CD14-positive monocyte (primary cell): ENCODE results near the gene EYS. TPM values are rescaled to one million over a fixed set of nuclear protein-coding genes. Genes with fewer than 3 reads are reported as not detected.

Source experiments
- DNase-seq, 3 donors: peaks; one replicate each; pipeline ENCODE4 v3.0.0-alpha.2; 2011 to 2022
- H2AFZ ChIP-seq: 2 replicates; pipeline ENCODE4 v1.6.0; 2012; ENCODE audit warnings: mild to moderate bottlenecking, low read depth, low read length, inconsistent platforms; ENCODE audit not compliant: insufficient read depth, poor library complexity, severe bottlenecking
- H3K27ac ChIP-seq, 2 donors: 1 replicate in 1 of 2; 2 replicates in 1 of 2; pipeline ENCODE4 v1.5.1; 2012 to 2013; ENCODE audit warnings: low read length in 2 of 2, control low read depth in 1 of 2, inconsistent platforms in 1 of 2, low read depth in 1 of 2, mild to moderate bottlenecking in 1 of 2
- H3K27me3 ChIP-seq, 2 donors: one replicate each; pipeline versions ENCODE4 v1.6.0 to v1.6.1; 2011 to 2013; ENCODE audit warnings: low read length in 2 of 2; ENCODE audit not compliant: control insufficient read depth in 2 of 2, insufficient read depth in 2 of 2
- H3K36me3 ChIP-seq, 2 donors: replicated peaks in 1 of 2; 1 replicate in 1 of 2; 2 replicates in 1 of 2; pipeline versions ENCODE4 v1.5.1 to v1.6.1; 2012 to 2013; ENCODE audit warnings: low read length in 2 of 2, control low read depth in 1 of 2, inconsistent platforms in 1 of 2, mild to moderate bottlenecking in 1 of 2; ENCODE audit not compliant: insufficient read depth in 2 of 2, control insufficient read depth in 1 of 2
- H3K4me1 ChIP-seq, 2 donors: 1 replicate in 1 of 2; 2 replicates in 1 of 2; pipeline versions ENCODE4 v1.5.1 to v1.6.1; 2012 to 2013; ENCODE audit warnings: low read length in 2 of 2, control low read depth in 1 of 2, inconsistent platforms in 1 of 2, mild to moderate bottlenecking in 1 of 2, moderate library complexity in 1 of 2; ENCODE audit not compliant: insufficient read depth in 2 of 2, control insufficient read depth in 1 of 2
- H3K4me2 ChIP-seq: replicated peaks from 2 replicates; pipeline ENCODE3; 2012; ENCODE audit warnings: low read length, moderate library complexity, mild to moderate bottlenecking; ENCODE audit not compliant: poor library complexity, severe bottlenecking; ENCODE audit errors: extremely low read depth
- H3K4me3 ChIP-seq, 3 experiments: fragments of 200-600 bp in 1 of 3; sonication (generic) in 1 of 3; replicated peaks in 1 of 3; 1 replicate in 2 of 3; 2 replicates in 1 of 3; pipeline ENCODE4 v1.5.1; 2011 to 2013; ENCODE audit warnings: low read length in 3 of 3, mild to moderate bottlenecking in 3 of 3, control low read depth in 2 of 3, low read depth in 2 of 3, inconsistent platforms in 1 of 3, moderate library complexity in 1 of 3
- H3K79me2 ChIP-seq: 2 replicates; pipeline ENCODE4 v1.6.0; 2012; ENCODE audit warnings: mild to moderate bottlenecking, control low read depth, inconsistent platforms, low read length, moderate library complexity; ENCODE audit not compliant: insufficient read depth
- H3K9ac ChIP-seq: 2 replicates; pipeline ENCODE4 v1.6.0; 2017; ENCODE audit warnings: low read length, mild to moderate bottlenecking; ENCODE audit not compliant: insufficient read depth, poor library complexity, severe bottlenecking
- H3K9me3 ChIP-seq, 2 donors: replicated peaks in 1 of 2; 1 replicate in 1 of 2; 2 replicates in 1 of 2; pipeline versions ENCODE4 v1.5.1 to v1.6.1; 2012 to 2013; ENCODE audit warnings: low read length in 2 of 2, control low read depth in 1 of 2; ENCODE audit not compliant: control insufficient read depth in 1 of 2, insufficient read depth in 1 of 2
- H4K20me1 ChIP-seq: 2 replicates; pipeline ENCODE4 v1.6.0; 2012; ENCODE audit warnings: mild to moderate bottlenecking, low read length, control low read depth, moderate library complexity; ENCODE audit not compliant: insufficient read depth
- H3K27ac Mint-ChIP-seq, 7 donors: one replicate each; pipeline ENCODE4 v1.8.0; 2020; ENCODE audit warnings: mild to moderate bottlenecking in 7 of 7, mixed read lengths in 7 of 7, moderate library complexity in 6 of 7, inconsistent platforms in 2 of 7
- H3K27me3 Mint-ChIP-seq, 3 donors: one replicate each; pipeline ENCODE4 v1.8.0; 2021 to 2022; ENCODE audit warnings: low read depth in 3 of 3, mild to moderate bottlenecking in 3 of 3, mixed read lengths in 3 of 3, moderate library complexity in 3 of 3, inconsistent platforms in 1 of 3
- H3K36me3 Mint-ChIP-seq, 2 donors: one replicate each; pipeline ENCODE4 v1.8.0; 2020; ENCODE audit warnings: mixed read lengths in 2 of 2, inconsistent platforms in 1 of 2, mild to moderate bottlenecking in 1 of 2
- H3K4me1 Mint-ChIP-seq: one replicate; pipeline ENCODE4 v1.8.0; 2020; ENCODE audit warnings: mild to moderate bottlenecking, mixed read lengths
- H3K4me3 Mint-ChIP-seq, 2 donors: one replicate each; pipeline ENCODE4 v1.8.0; 2020; ENCODE audit warnings: mild to moderate bottlenecking in 2 of 2, mixed read lengths in 2 of 2, moderate library complexity in 1 of 2
- H3K9me3 Mint-ChIP-seq, 7 donors: one replicate each; pipeline ENCODE4 v1.8.0; 2020 to 2022; ENCODE audit warnings: mixed read lengths in 7 of 7, mild to moderate bottlenecking in 6 of 7, moderate library complexity in 6 of 7, inconsistent platforms in 2 of 7
- WGBS: methylation state at CpG from one replicate; pipeline ENCODE4 v1.1.5; 2013; ENCODE audit warnings: missing lambda C conversion rate; ENCODE audit not compliant: insufficient coverage; 5-methylcytosine and 5-hydroxymethylcytosine counted together
- intact Hi-C, 2 donors: fragments of 100-400 bp; cut with micrococcal nuclease; formaldehyde crosslinking; loops; one replicate each; pipeline versions ENCODE4 v1.15.0 to v1.15.1; 2023
- polyA plus RNA-seq, 3 donors: library from polyadenylated mRNA; depleted of rRNA in 1 of 3; unstranded in 2 of 3; stranded (reverse) in 1 of 3; fragments of 300-500 nt in 2 of 3; fragments of >200 nt in 1 of 3; fragmentation: Illumina TruSeq in 2 of 3; gene quantifications; 1 replicate in 2 of 3; 2 replicates in 1 of 3; pipeline ENCODE4 v1.2.3, GENCODE V29; 2012 to 2021
- TF ChIP-seq, protein P1 (sequence below): fragments of 200-600 bp; IDR thresholded peaks from one replicate; pipeline ENCODE4 v1.8.0; 2022; ENCODE audit warnings: antibody characterized with exemption, mild to moderate bottlenecking

EYS gene
- polyA plus RNA-seq, 3 donors, result 0.01 to 0.03 TPM; not detected in 1

DNA sequence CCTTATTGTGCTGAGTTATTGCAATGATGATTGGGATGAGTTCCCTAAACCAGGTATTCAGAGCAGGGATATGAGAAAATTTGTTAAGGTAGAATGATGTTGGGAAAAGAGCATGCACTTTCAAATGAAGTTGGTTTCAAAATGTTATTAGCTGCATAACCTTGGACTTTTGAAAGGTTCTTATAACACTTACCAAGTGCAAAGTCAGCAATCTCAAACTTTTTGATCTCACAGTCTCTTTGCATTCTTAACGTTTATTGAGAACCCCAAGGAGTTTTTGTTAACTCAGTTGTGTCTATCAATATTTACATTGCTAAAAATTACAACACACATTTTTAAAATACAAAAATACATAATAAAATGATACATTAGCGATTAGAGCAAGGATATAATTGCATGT lies 1269.0 kb downstream of the EYS start:
- Histone ChIP-seq H2AFZ (no peak overlapping the region), H3K27ac (no peak overlapping the region), H4K20me1 (no peaks in the 10 kb centered on the region), H3K36me3 (no peaks in the 10 kb centered on the region), H3K4me3 (no peak overlapping the region), H3K4me1 (no peaks in the 10 kb centered on the region), H3K79me2 (no peaks in the 10 kb centered on the region), H3K27me3 (no peaks in the 10 kb centered on the region), H3K9me3 (peaks cover 7% of the 10 kb centered on the region in 2 donors), H3K9ac (no peak overlapping the region), H3K4me2 (no peak overlapping the region)
- Mint-ChIP-seq H3K36me3 (no peaks in the 10 kb centered on the region), H3K27me3 (no peaks in the 10 kb centered on the region), H3K4me3 (no peak overlapping the region), H3K9me3 (peaks cover 0 to 11% (median 6%) of the 10 kb centered on the region in 7 donors), H3K27ac (no peak overlapping the region), H3K4me1 (no peaks in the 10 kb centered on the region)
- no peak for DNase-seq
- WGBS, result no CpG with 5 or more reads among the region's 2 CpGs
- intact Hi-C loops, result no loop called here
- TF ChIP-seq, protein P1, sequence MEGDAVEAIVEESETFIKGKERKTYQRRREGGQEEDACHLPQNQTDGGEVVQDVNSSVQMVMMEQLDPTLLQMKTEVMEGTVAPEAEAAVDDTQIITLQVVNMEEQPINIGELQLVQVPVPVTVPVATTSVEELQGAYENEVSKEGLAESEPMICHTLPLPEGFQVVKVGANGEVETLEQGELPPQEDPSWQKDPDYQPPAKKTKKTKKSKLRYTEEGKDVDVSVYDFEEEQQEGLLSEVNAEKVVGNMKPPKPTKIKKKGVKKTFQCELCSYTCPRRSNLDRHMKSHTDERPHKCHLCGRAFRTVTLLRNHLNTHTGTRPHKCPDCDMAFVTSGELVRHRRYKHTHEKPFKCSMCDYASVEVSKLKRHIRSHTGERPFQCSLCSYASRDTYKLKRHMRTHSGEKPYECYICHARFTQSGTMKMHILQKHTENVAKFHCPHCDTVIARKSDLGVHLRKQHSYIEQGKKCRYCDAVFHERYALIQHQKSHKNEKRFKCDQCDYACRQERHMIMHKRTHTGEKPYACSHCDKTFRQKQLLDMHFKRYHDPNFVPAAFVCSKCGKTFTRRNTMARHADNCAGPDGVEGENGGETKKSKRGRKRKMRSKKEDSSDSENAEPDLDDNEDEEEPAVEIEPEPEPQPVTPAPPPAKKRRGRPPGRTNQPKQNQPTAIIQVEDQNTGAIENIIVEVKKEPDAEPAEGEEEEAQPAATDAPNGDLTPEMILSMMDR, result no peak

DNA sequence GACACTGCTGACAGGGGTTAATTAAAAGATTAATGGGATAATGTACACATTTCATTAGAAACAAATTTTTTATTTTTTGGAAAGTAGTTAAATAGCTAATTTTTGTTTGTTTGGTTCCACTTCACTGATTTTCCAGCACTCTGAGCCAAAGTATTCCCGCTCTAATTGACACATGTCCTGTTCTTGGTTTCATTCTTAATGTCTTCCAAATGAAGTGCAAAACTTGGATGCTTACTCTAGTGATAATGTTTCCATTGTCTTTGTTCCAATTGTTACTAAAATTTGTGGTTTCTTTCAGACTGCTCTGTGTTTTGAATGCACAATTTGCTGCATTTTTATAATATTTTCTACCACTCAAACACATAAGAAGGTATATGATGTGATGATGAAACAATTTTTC lies 1277.1 kb downstream of the EYS start:
- Mint-ChIP-seq H3K36me3 (no peaks in the 10 kb centered on the region), H3K4me1 (no peaks in the 10 kb centered on the region), H3K9me3 (peaks cover 0 to 6% (median 0%) of the 10 kb centered on the region in 7 donors), H3K27ac (no peak overlapping the region), H3K4me3 (no peak overlapping the region), H3K27me3 (peaks cover 0 to 2% (median 1%) of the 10 kb centered on the region in 3 donors)
- H3K9ac ChIP-seq, result no peak overlapping the region
- no peaks in the 10 kb centered on the region for H4K20me1 ChIP-seq
- no peak overlapping the region for H3K4me2 ChIP-seq
- no peaks in the 10 kb centered on the region for H3K36me3 ChIP-seq
- no peak overlapping the region for H3K27ac ChIP-seq
- TF ChIP-seq, protein P1, result no peak
- DNase-seq, result no peak
- H3K79me2 ChIP-seq, result no peaks in the 10 kb centered on the region
- 100% methylated on average over 1 of the region's 1 CpG for WGBS
- intact Hi-C loops, result no loop called here
- H3K27me3 ChIP-seq, result no peaks in the 10 kb centered on the region
- peaks cover 0 to 6% of the 10 kb centered on the region in 2 donors for H3K9me3 ChIP-seq
- no peak overlapping the region for H2AFZ ChIP-seq
- no peaks in the 10 kb centered on the region for H3K4me1 ChIP-seq
- no peak overlapping the region for H3K4me3 ChIP-seq
